SK-N-SH (cell line): ENCODE data around the gene MYO9A. TPM values are rescaled to one million over a fixed set of nuclear protein-coding genes. Genes with fewer than 3 reads are reported as not detected.

Experiments
- CTCF ChIA-PET: fragments of 300-600, 350-600 bp; formaldehyde crosslinking; extraction: SDS; loops from one replicate; lab custom pipeline; 2021; lab: Yijun Ruan, JAX
- POLR2A ChIA-PET: fragments of 350-600 bp; sonication (Branson Sonifier 250); formaldehyde crosslinking; extraction: SDS; loops from one replicate; lab custom pipeline; 2020; ENCODE audit warnings: antibody characterized with exemption, inconsistent platforms; lab: Yijun Ruan, JAX
- DNase-seq: peaks from one replicate; pipeline ENCODE4 v3.0.0; 2012
- H2AFZ ChIP-seq: fragments of 200-600 bp; sonication (generic); 2 replicates; pipeline ENCODE4 v1.8.1; 2016; ENCODE audit warnings: antibody characterized with exemption, mild to moderate bottlenecking, low read depth
- H3F3A ChIP-seq: fragments of 200-600 bp; sonication (generic); replicated peaks from 2 replicates; pipeline ENCODE3; 2016; ENCODE audit warnings: antibody characterized with exemption, mild to moderate bottlenecking; ENCODE audit not compliant: insufficient read depth
- H3K27ac ChIP-seq, 2 experiments: fragments of 200-500 bp in 1 of 2; fragments of 200-600 bp in 1 of 2; sonication (Bioruptor generic) in 1 of 2; sonication (generic), shearing (Covaris generic) in 1 of 2; 2 replicates each; pipeline versions ENCODE4 v1.5.1 to v1.6.1; 2014 to 2016; ENCODE audit warnings: low read depth in 2 of 2, inconsistent platforms in 1 of 2, low read length in 1 of 2, mild to moderate bottlenecking in 1 of 2, mixed read lengths in 1 of 2
- H3K27me3 ChIP-seq: fragments of 200-600 bp; sonication (generic), shearing (Covaris generic); 2 replicates; pipeline ENCODE4 v1.6.1; 2016; ENCODE audit warnings: mixed run types; ENCODE audit not compliant: insufficient read depth
- H3K36me3 ChIP-seq, 2 experiments: fragments of 200-500 bp in 1 of 2; fragments of 200-600 bp in 1 of 2; sonication (Bioruptor generic) in 1 of 2; sonication (generic) in 1 of 2; replicated peaks in 1 of 2; 2 replicates each; pipeline versions ENCODE3 to v1.5.1; 2014 to 2016; ENCODE audit warnings: low read length in 1 of 2, mild to moderate bottlenecking in 1 of 2; ENCODE audit not compliant: insufficient read depth in 2 of 2, control insufficient read depth in 1 of 2
- H3K4me1 ChIP-seq, 2 experiments: fragments of 200-500 bp in 1 of 2; fragments of 200-600 bp in 1 of 2; sonication (Bioruptor generic) in 1 of 2; sonication (generic), shearing (Covaris generic) in 1 of 2; 2 replicates each; pipeline versions ENCODE4 v1.5.1 to v1.6.1; 2014 to 2016; ENCODE audit warnings: low read depth in 1 of 2, low read length in 1 of 2, mixed run types in 1 of 2; ENCODE audit not compliant: insufficient read depth in 2 of 2, control insufficient read depth in 1 of 2
- H3K4me2 ChIP-seq: fragments of 200-600 bp; sonication (generic), shearing (Covaris generic); 2 replicates; pipeline ENCODE4 v1.6.1; 2017; ENCODE audit warnings: mixed run types
- H3K4me3 ChIP-seq, 2 experiments: fragments of 200-500 bp in 1 of 2; fragments of 200-600 bp in 1 of 2; sonication (Bioruptor generic) in 1 of 2; sonication (generic), shearing (Covaris generic) in 1 of 2; 2 replicates each; pipeline versions ENCODE4 v1.5.1 to v1.8.1; 2014 to 2016; ENCODE audit warnings: low read depth in 2 of 2, inconsistent platforms in 1 of 2, low read length in 1 of 2, mild to moderate bottlenecking in 1 of 2, mixed read lengths in 1 of 2, moderate library complexity in 1 of 2
- H3K79me2 ChIP-seq: fragments of 200-600 bp; sonication (generic); 2 replicates; pipeline ENCODE4 v1.8.1; 2017; ENCODE audit warnings: mild to moderate bottlenecking; ENCODE audit not compliant: insufficient read depth
- H3K9ac ChIP-seq: fragments of 200-600 bp; sonication (generic); 2 replicates; pipeline ENCODE4 v1.6.1; 2017; ENCODE audit warnings: mixed run types
- H3K9me2 ChIP-seq: fragments of 200-600 bp; sonication (generic); 2 replicates; pipeline ENCODE4 v1.6.1; 2017; ENCODE audit warnings: mixed run types
- H3K9me3 ChIP-seq: fragments of 200-600 bp; sonication (generic); 2 replicates; pipeline ENCODE4 v1.6.1; 2017; ENCODE audit warnings: mixed run types, mild to moderate bottlenecking, moderate library complexity
- H4K20me1 ChIP-seq: fragments of 200-600 bp; sonication (generic); 2 replicates; pipeline ENCODE4 v1.6.1; 2017; ENCODE audit warnings: mild to moderate bottlenecking, mixed run types; ENCODE audit not compliant: insufficient read depth
- ELF1 ChIP-seq: IDR thresholded peaks from 2 replicates; pipeline ENCODE4 v1.4.0; 2012
- EP300 ChIP-seq, 2 experiments: IDR thresholded peaks; 2 replicates each; pipeline versions ENCODE4 v1.4.0 to v1.6.1; 2012; ENCODE audit warnings: borderline replicate concordance in 1 of 2, low read depth in 1 of 2, low read length in 1 of 2
- EZH2phosphoT487 ChIP-seq: fragments of 200-600 bp; sonication (generic); IDR thresholded peaks from 2 replicates; pipeline ENCODE4 v1.6.1; 2017; ENCODE audit warnings: low read depth, mixed run types, mild to moderate bottlenecking, antibody characterized with exemption, moderate library complexity, borderline replicate concordance
- JUND ChIP-seq: IDR thresholded peaks from 2 replicates; pipeline ENCODE4 v1.4.0; 2012
- MEF2A ChIP-seq: IDR thresholded peaks from 2 replicates; pipeline ENCODE4 v1.4.0; 2012; ENCODE audit warnings: low read depth, borderline replicate concordance
- MXI1 ChIP-seq: IDR thresholded peaks from 2 replicates; pipeline ENCODE4 v1.6.1; 2012; ENCODE audit warnings: mild to moderate bottlenecking, low read depth, low read length, improper control_type of control experiment
- NFIC ChIP-seq: IDR thresholded peaks from 2 replicates; pipeline ENCODE4 v1.4.0; 2012; ENCODE audit warnings: borderline replicate concordance
- RAD21 ChIP-seq: IDR thresholded peaks from 2 replicates; pipeline ENCODE4 v1.6.1; 2012; ENCODE audit warnings: mild to moderate bottlenecking, low read length
- RCOR1 ChIP-seq: fragments of 150-350 bp; IDR thresholded peaks from 2 replicates; pipeline ENCODE4 v1.6.1; 2017; ENCODE audit warnings: antibody characterized with exemption, low read length
- REST ChIP-seq: IDR thresholded peaks from 2 replicates; pipeline ENCODE4 v1.6.1; 2012; ENCODE audit warnings: mild to moderate bottlenecking, low read depth, low read length, moderate library complexity
- RFX5 ChIP-seq: IDR thresholded peaks from 2 replicates; pipeline ENCODE4 v1.6.1; 2012; ENCODE audit warnings: mild to moderate bottlenecking, improper control_type of control experiment, low read length
- RXRA ChIP-seq: IDR thresholded peaks from 2 replicates; pipeline ENCODE4 v1.4.0; 2012; ENCODE audit warnings: low read depth, mild to moderate bottlenecking, borderline replicate concordance
- SMC3 ChIP-seq: IDR thresholded peaks from 2 replicates; pipeline ENCODE4 v1.6.1; 2012; ENCODE audit warnings: low read depth, low read length, improper control_type of control experiment
- TAF1 ChIP-seq: IDR thresholded peaks from 2 replicates; pipeline ENCODE4 v1.6.1; 2012; ENCODE audit warnings: low read depth, mild to moderate bottlenecking, low read length, moderate library complexity, borderline replicate concordance
- TCF12 ChIP-seq: IDR thresholded peaks from 2 replicates; pipeline ENCODE4 v1.4.0; 2012
- TEAD4 ChIP-seq: IDR thresholded peaks from 2 replicates; pipeline ENCODE4 v1.4.0; 2012; ENCODE audit warnings: mild to moderate bottlenecking, borderline replicate concordance; ENCODE audit not compliant: insufficient read depth
- USF2 ChIP-seq: fragments of 150-350 bp; IDR thresholded peaks from 2 replicates; pipeline ENCODE4 v1.6.1; 2017; ENCODE audit warnings: antibody characterized with exemption, low read length, low read depth, borderline replicate concordance
- ZBTB33 ChIP-seq: IDR thresholded peaks from 2 replicates; pipeline ENCODE4 v1.4.0; 2012; ENCODE audit warnings: low read depth, borderline replicate concordance
- WGBS: methylation state at CpG from one replicate; pipeline ENCODE4 v1.1.6; 2017; ENCODE audit warnings: low lambda C conversion rate; 5-methylcytosine and 5-hydroxymethylcytosine counted together
- polyA plus RNA-seq, 3 experiments: library from polyadenylated mRNA; depleted of rRNA; stranded (reverse); fragments of >200 nt; gene quantifications; 2 replicates each; pipeline ENCODE4 v1.2.3, GENCODE V29; 2012

MYO9A gene
- polyA plus RNA-seq, 1 of the 3 experiments (the other 2 are of a cell fraction), result 4.1 TPM

GRCh38 chr15:71997691-71998090 is 120.3 kb downstream of the MYO9A start:
- no peak for DNase-seq
- H4K20me1 ChIP-seq, result no peaks in the 10 kb centered on the region
- H3K9ac ChIP-seq, result no peak overlapping the region
- H3K27me3 ChIP-seq, result no peaks in the 10 kb centered on the region
- TF ChIP-seq MEF2A (no peak), JUND (peak; percentile 37; the same call in 1 of the 2 replicates), REST (no peak), TAF1 (no peak), TCF12 (peak; percentile 50), RAD21 (no peak), ELF1 (no peak)
- POLR2A ChIA-PET, result no interaction called here
- no peaks in the 10 kb centered on the region for H3K9me2 ChIP-seq
- peaks cover 0 to 5% of the 10 kb centered on the region in 2 experiments; a peak in 2 of 4 replicates for H3K4me1 ChIP-seq
- H3F3A ChIP-seq, result peaks cover 15% of the 10 kb centered on the region
- no peak overlapping the region; the same call in 1 of the 2 replicates for H3K4me2 ChIP-seq
- no peaks in the 10 kb centered on the region for H3K9me3 ChIP-seq
- WGBS, result 45% methylated on average over 4 of the region's 4 CpGs
- CTCF ChIA-PET, result no interaction called here
- peak overlapping the region in 1 of 2 experiments; percentile 34; a peak in 2 of 4 replicates for H3K27ac ChIP-seq
- no peak overlapping the region for H3K4me3 ChIP-seq
- no peaks in the 10 kb centered on the region for H3K79me2 ChIP-seq
- peaks cover 6 to 48% of the 10 kb centered on the region in 2 experiments for H3K36me3 ChIP-seq
- H2AFZ ChIP-seq, result no peak overlapping the region

GRCh38 chr15:71975816-71976150 is 142.2 kb downstream of the MYO9A start:
- no peaks in the 10 kb centered on the region for H4K20me1 ChIP-seq
- H3K27me3 ChIP-seq, result no peaks in the 10 kb centered on the region
- H3K36me3 ChIP-seq, result peaks cover 14 to 30% of the 10 kb centered on the region in 2 experiments
- H3K9ac ChIP-seq, result no peak overlapping the region
- H3K9me2 ChIP-seq, result no peaks in the 10 kb centered on the region
- WGBS, result 85% methylated on average over 6 of the region's 6 CpGs
- no peak for DNase-seq
- H3K79me2 ChIP-seq, result no peaks in the 10 kb centered on the region
- no peak overlapping the region for H3K4me3 ChIP-seq
- no peaks in the 10 kb centered on the region for H3K9me3 ChIP-seq
- H2AFZ ChIP-seq, result no peak overlapping the region
- no peak overlapping the region for H3K4me2 ChIP-seq
- ChIA-PET POLR2A (no interaction called here), CTCF (no interaction called here)
- H3K4me1 ChIP-seq, result no peaks in the 10 kb centered on the region
- no peaks in the 10 kb centered on the region for H3F3A ChIP-seq
- H3K27ac ChIP-seq, result no peak overlapping the region
- TF ChIP-seq SMC3 (no peak), USF2 (no peak), RXRA (no peak), TAF1 (no peak), RFX5 (no peak), EP300 (IDR thresholded peaks at IDR 0.05; ENCODE audit: borderline replicate concordance in 1 of 2, low read depth in 1 of 2, low read length in 1 of 2) (no peak), JUND (no peak), ZBTB33 (no peak), RAD21 (no peak), REST (no peak), TEAD4 (no peak), MXI1 (no peak), EZH2phosphoT487 (no peak), NFIC (no peak), RCOR1 (no peak)
